HepG2 (cell line): ENCODE results near the gene CPLX1. TPM values are rescaled to one million over a fixed set of nuclear protein-coding genes. Genes with fewer than 3 reads are reported as not detected.

Experiments used
- BRCA1 ChIP-seq: sonication (generic); formaldehyde crosslinking; IDR thresholded peaks from 2 replicates; pipeline ENCODE4 v1.4.0; 2020; ENCODE audit warnings: missing genetic modification reagents
- PHF8 ChIP-seq: sonication (generic); formaldehyde crosslinking; IDR thresholded peaks from 2 replicates; pipeline ENCODE4 v1.5.0; 2020; ENCODE audit warnings: missing genetic modification reagents
- RERE ChIP-seq: IDR thresholded peaks from 2 replicates; pipeline ENCODE4 v1.6.1; 2016; ENCODE audit warnings: low read depth, missing genetic modification reagents, missing compliant biosample characterization
- ZNF142 ChIP-seq: sonication (generic); formaldehyde crosslinking; IDR thresholded peaks from 2 replicates; pipeline ENCODE4 v1.4.0; 2020; ENCODE audit warnings: missing genetic modification reagents
- polyA plus RNA-seq, 8 experiments: library from polyadenylated mRNA; depleted of rRNA in 3 of 8; stranded (reverse) in 7 of 8; unstranded in 1 of 8; fragments of >200 nt; fragmentation: Illumina TruSeq in 4 of 8; extraction: Trizol in 4 of 8; gene quantifications; 2 replicates each; pipeline versions ENCODE4 v1.2.1 to v1.2.3, GENCODE V29; 2011 to 2016; ENCODE audit warnings: low read depth in 4 of 8, missing spikeins in 1 of 8, mixed read lengths in 1 of 8; ENCODE audit not compliant: insufficient read depth in 1 of 8
- total RNA-seq, 5 experiments: library from RNA; depleted of rRNA; stranded (reverse); fragments of >200 nt; fragmentation: Illumina TruSeq; extraction: Trizol; gene quantifications; 2 replicates each; pipeline ENCODE4 v1.2.3, GENCODE V29; 2016; ENCODE audit warnings: low read depth in 1 of 5
- TF ChIP-seq, protein P1 (sequence below): conservative IDR thresholded peaks from 2 replicates; pipeline ENCODE4 v1.6.1; 2018; ENCODE audit warnings: missing genetic modification reagents
- TF ChIP-seq, protein P2 (sequence below): sonication (generic); formaldehyde crosslinking; IDR thresholded peaks from 2 replicates; pipeline ENCODE4 v1.9.0; 2021; ENCODE audit warnings: mild to moderate bottlenecking, missing genetic modification reagents

The CPLX1 gene
- total and polyA plus RNA-seq, 2 of the 13 experiments (the other 11 are each of a cell fraction or from before 2014, with no cell fraction given), result 0.18 TPM

DNA sequence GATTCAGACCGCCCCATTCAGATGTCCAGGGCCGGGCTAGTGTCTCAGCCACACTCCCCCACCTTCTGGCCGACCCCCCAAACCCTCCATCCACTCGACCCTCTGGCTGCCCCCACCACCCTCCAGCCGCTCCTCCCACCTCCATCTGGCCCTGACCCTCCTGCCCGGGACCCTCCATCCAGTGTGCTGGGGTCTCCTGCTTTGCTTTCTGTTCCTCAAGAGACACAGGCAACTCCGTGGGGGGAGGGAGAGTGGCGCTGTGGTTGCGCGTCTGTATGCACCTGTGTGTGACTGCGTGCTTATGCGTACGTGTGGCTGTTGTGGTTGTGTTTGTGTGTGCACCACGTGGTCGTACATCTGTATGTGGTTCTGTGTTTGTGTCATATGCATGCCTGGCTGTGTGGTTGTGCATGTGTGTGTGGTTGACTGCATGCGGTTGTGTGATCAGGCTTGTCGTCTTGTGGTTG, 33.3 kb downstream of the CPLX1 start (continued):
- no peak for TF ChIP-seq ZNF142 (CRISPR knock-in tag)
- TF ChIP-seq, protein P1, sequence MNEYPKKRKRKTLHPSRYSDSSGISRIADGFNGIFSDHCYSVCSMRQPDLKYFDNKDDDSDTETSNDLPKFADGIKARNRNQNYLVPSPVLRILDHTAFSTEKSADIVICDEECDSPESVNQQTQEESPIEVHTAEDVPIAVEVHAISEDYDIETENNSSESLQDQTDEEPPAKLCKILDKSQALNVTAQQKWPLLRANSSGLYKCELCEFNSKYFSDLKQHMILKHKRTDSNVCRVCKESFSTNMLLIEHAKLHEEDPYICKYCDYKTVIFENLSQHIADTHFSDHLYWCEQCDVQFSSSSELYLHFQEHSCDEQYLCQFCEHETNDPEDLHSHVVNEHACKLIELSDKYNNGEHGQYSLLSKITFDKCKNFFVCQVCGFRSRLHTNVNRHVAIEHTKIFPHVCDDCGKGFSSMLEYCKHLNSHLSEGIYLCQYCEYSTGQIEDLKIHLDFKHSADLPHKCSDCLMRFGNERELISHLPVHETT, result no peak
- TF ChIP-seq, protein P2, sequence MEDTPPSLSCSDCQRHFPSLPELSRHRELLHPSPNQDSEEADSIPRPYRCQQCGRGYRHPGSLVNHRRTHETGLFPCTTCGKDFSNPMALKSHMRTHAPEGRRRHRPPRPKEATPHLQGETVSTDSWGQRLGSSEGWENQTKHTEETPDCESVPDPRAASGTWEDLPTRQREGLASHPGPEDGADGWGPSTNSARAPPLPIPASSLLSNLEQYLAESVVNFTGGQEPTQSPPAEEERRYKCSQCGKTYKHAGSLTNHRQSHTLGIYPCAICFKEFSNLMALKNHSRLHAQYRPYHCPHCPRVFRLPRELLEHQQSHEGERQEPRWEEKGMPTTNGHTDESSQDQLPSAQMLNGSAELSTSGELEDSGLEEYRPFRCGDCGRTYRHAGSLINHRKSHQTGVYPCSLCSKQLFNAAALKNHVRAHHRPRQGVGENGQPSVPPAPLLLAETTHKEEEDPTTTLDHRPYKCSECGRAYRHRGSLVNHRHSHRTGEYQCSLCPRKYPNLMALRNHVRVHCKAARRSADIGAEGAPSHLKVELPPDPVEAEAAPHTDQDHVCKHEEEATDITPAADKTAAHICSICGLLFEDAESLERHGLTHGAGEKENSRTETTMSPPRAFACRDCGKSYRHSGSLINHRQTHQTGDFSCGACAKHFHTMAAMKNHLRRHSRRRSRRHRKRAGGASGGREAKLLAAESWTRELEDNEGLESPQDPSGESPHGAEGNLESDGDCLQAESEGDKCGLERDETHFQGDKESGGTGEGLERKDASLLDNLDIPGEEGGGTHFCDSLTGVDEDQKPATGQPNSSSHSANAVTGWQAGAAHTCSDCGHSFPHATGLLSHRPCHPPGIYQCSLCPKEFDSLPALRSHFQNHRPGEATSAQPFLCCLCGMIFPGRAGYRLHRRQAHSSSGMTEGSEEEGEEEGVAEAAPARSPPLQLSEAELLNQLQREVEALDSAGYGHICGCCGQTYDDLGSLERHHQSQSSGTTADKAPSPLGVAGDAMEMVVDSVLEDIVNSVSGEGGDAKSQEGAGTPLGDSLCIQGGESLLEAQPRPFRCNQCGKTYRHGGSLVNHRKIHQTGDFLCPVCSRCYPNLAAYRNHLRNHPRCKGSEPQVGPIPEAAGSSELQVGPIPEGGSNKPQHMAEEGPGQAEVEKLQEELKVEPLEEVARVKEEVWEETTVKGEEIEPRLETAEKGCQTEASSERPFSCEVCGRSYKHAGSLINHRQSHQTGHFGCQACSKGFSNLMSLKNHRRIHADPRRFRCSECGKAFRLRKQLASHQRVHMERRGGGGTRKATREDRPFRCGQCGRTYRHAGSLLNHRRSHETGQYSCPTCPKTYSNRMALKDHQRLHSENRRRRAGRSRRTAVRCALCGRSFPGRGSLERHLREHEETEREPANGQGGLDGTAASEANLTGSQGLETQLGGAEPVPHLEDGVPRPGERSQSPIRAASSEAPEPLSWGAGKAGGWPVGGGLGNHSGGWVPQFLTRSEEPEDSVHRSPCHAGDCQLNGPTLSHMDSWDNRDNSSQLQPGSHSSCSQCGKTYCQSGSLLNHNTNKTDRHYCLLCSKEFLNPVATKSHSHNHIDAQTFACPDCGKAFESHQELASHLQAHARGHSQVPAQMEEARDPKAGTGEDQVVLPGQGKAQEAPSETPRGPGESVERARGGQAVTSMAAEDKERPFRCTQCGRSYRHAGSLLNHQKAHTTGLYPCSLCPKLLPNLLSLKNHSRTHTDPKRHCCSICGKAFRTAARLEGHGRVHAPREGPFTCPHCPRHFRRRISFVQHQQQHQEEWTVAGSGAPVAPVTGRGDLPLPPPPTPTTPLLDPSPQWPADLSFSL (CRISPR knock-in tag), result peak; percentile 79
- TF ChIP-seq RERE (CRISPR knock-in tag), result no peak
- no peak for TF ChIP-seq PHF8 (CRISPR knock-in tag)
- TF ChIP-seq BRCA1 (CRISPR knock-in tag), result no peak
